Heart right ventricle (tissue), 16 donors: ENCODE data around the gene GFER. TPM values are rescaled to one million over a fixed set of nuclear protein-coding genes. Genes with fewer than 3 reads are reported as not detected.
A peak's percentile ranks its signal among the peaks of the same experiment; 100 is the strongest.

Experiments used
- ATAC-seq, 8 donors: fragments of 200-7000 bp; cut with Tn5 transposase; one replicate each; pipeline ENCODE4 v1.9.1; 2020; ENCODE audit warnings: mild to moderate bottlenecking in 8 of 8, moderate library complexity in 8 of 8, moderate number of reproducible peaks in 1 of 8
- DNase-seq, 2 donors: peaks; one replicate each; pipeline ENCODE4 v3.0.0-alpha.2; 2020
- H3K27ac ChIP-seq, 10 donors: fragments of 200-600 bp; sonication (generic) in 2 of 10; one replicate each; pipeline versions ENCODE4 v1.5.0 to v1.8.0; 2020 to 2022; ENCODE audit warnings: mild to moderate bottlenecking in 3 of 10
- H3K27me3 ChIP-seq, 7 donors: fragments of 200-600 bp; one replicate each; pipeline ENCODE4 v1.8.0; 2021 to 2022; ENCODE audit warnings: mild to moderate bottlenecking in 2 of 7
- H3K36me3 ChIP-seq, 9 donors: fragments of 200-600 bp; sonication (generic) in 1 of 9; one replicate each; pipeline versions ENCODE4 v1.5.0 to v1.8.0; 2020 to 2022; ENCODE audit warnings: mild to moderate bottlenecking in 2 of 9
- H3K4me1 ChIP-seq, 9 donors: fragments of 200-600 bp; sonication (generic) in 1 of 9; one replicate each; pipeline versions ENCODE4 v1.5.0 to v1.8.0; 2020 to 2022; ENCODE audit warnings: mild to moderate bottlenecking in 4 of 9
- H3K4me3 ChIP-seq, 10 donors: fragments of 200-600 bp; sonication (generic) in 2 of 10; one replicate each; pipeline versions ENCODE4 v1.5.0 to v1.8.0; 2020 to 2022; ENCODE audit warnings: mild to moderate bottlenecking in 7 of 10, moderate library complexity in 2 of 10
- H3K9me3 ChIP-seq, 11 donors: fragments of 200-600 bp in 10 of 11; sonication (generic) in 2 of 11; one replicate each; pipeline versions ENCODE4 v1.5.0 to v1.8.0; 2013 to 2022; ENCODE audit warnings: mild to moderate bottlenecking in 2 of 11, control low read depth in 1 of 11, moderate library complexity in 1 of 11
- WGBS, 2 donors: extraction: QIAGEN DNeasy Blood & Tissue Kit; methylation state at CpG; one replicate each; pipeline ENCODE4 v1.1.7; 2013; ENCODE audit warnings: inconsistent platforms in 1 of 2; 5-methylcytosine and 5-hydroxymethylcytosine counted together
- intact Hi-C, 10 donors: fragments of 100-400 bp; cut with DNase I; formaldehyde crosslinking; loops; one replicate each; pipeline versions ENCODE4 v1.11.1 to v1.14.2; 2022
- polyA plus RNA-seq, 2 donors: library from polyadenylated mRNA; stranded (reverse); fragments of 200-250 nt; gene quantifications; one replicate each; pipeline ENCODE4 v1.2.3, GENCODE V29; 2013
- total RNA-seq, 10 donors: library from RNA; stranded (reverse); fragmentation: NEBNext Ultra II Directional in 3 of 10; extraction: Animal tissue kit (Norgen Biotek cat#: 25700) in 3 of 10; gene quantifications; one replicate each; pipeline versions ENCODE4 v1.2.1 to v1.2.4, GENCODE V29; 2021 to 2023
- TF ChIP-seq, protein P1 (sequence below), 9 donors: fragments of 200-600 bp; sonication (generic) in 2 of 9; IDR thresholded peaks; one replicate each; pipeline versions ENCODE4 v1.5.0 to v1.8.0; 2021 to 2022; ENCODE audit warnings: antibody characterized with exemption in 9 of 9, mild to moderate bottlenecking in 5 of 9, moderate library complexity in 1 of 9
- donor health status: Arrhythmogenic right ventricular cardiomyopathy.
- donor health status: ischemic (EF 13 %, LVEDD 7.1; RV severe dilation, severe dysfunction).
- donor health status: healthy with polysubstance abuse.
- donor health status: DM: no; HTN: yes; CAD: no.
- donor health status: DM: no; HTN: no; CAD: no.
- donor health status: ischemic (EF 25% LVEDD 6.9; RV normal size, moderate dysfunction).
- donor health status: ischemic (EF 25% LVEDD 5.7; RV mildly dilated, moderate dysfunction).
- donor health status: healthy.
- donor health status: DM: yes; HTN: yes; CAD: no.
- donor health status: Ischemic cardiomyopathy.
- donor health status: ischemic (EF 35%, LVEDD 5.7; RV mildly dilated, moderate dysfunction).
- donor health status: nonischemic (EF 11% LVEDD 7.7; RV severe dilation, severe dysfunction).
- donor health status: DM: yes; HTN: yes; CAD: no.
- donor health status: PGD.
- donor health status: ischemic (EF 29% LVEDD 5.4; RV normal size, mild dysfunction).
- donor health status: nonischemic (EF 23%, LVEDD 6.1; RV moderate dilation, normal function).

The GFER gene
- total and polyA plus RNA-seq, 12 donors = 14.7 to 65.6 (median 24.8) TPM

DNA sequence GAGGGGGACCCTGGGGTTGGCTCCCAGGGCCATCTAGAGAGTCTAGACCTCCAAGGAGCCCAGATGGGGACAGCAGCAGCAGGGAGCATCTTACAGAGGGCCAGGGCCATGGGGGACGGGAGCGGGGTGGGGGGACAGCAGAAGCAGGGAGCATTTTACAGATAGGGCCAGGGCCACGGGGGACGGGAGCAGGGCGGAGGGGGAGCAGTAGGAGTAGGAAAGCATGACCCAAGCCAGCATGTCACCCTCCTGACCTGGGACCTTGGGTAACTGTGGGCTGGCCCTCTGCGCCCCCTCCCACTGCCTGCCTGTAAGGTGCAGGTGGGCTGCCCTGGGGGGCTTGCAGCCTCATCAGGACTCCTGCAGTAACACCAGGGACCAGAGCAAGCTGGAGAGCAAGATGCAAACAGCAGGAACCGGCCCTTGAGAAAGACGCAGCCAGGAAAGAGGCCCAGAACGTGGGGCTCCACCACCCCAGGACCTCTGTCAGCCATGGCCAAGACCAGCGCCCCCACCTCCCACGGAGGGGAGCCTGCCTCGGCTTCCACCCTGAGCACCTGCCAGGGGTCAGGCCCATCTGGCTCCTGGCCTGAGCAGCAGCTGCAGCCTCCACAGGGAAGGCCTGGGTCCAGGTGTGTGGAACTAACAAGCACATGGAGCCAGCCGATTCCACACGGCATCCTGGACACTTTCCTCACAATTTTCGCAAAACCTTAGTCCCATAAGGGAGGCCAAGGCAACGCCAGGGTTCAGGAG lies 23.3 kb downstream of the GFER start:
- no peak for ATAC-seq
- TF ChIP-seq, protein P1, sequence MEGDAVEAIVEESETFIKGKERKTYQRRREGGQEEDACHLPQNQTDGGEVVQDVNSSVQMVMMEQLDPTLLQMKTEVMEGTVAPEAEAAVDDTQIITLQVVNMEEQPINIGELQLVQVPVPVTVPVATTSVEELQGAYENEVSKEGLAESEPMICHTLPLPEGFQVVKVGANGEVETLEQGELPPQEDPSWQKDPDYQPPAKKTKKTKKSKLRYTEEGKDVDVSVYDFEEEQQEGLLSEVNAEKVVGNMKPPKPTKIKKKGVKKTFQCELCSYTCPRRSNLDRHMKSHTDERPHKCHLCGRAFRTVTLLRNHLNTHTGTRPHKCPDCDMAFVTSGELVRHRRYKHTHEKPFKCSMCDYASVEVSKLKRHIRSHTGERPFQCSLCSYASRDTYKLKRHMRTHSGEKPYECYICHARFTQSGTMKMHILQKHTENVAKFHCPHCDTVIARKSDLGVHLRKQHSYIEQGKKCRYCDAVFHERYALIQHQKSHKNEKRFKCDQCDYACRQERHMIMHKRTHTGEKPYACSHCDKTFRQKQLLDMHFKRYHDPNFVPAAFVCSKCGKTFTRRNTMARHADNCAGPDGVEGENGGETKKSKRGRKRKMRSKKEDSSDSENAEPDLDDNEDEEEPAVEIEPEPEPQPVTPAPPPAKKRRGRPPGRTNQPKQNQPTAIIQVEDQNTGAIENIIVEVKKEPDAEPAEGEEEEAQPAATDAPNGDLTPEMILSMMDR (IDR thresholded peaks at IDR 0.05) = no peak
- 79 to 85% methylated on average over 15 to 16 of the region's 16 CpGs for WGBS, 2 donors
- no peaks in the 10 kb centered on the region for H3K27me3 ChIP-seq
- H3K4me3 ChIP-seq = peak overlapping the region in 2 of 10 donors; percentile 91 to 98
- peaks cover 37 to 69% (median 55%) of the 10 kb centered on the region in 9 donors for H3K4me1 ChIP-seq
- no peaks in the 10 kb centered on the region for H3K9me3 ChIP-seq
- intact Hi-C loops = loop anchor here in 1 of 10 donors (10.0 kb wide), 1 partner anchor 138 kb away; the partner anchor contains the start of gene RAB26
- DNase-seq = no peak
- H3K36me3 ChIP-seq = peaks cover 3 to 28% (median 11%) of the 10 kb centered on the region in 9 donors
- peak overlapping the region in 1 of 10 donors; percentile 94 for H3K27ac ChIP-seq

DNA sequence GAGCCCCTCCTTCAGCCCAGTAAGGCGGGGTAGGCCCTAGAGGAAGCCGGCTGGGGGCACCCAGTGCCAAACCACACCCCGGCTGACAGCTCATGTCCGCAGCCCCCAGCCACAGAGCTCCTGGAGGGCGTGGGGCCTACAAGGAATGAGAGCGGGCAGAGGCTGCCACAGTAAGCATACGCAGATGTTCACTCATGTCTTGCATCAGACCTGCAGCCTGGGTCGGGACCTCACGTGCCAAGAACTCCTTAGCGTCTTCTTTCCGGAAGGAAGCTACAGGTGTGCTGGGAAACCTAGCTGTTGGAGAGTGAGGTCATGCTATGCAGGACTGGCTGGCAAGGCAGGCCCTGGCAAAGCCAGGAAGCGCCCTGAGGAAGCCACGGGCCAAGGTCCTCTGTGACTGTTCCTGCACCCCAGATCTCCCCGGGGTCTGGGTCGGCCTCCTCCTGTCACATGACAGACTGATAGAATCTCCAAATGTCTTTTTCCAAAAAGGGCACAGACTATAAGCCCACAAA lies 24.1 kb downstream of the GFER start:
- Histone ChIP-seq H3K4me1 (peaks cover 37 to 69% (median 55%) of the 10 kb centered on the region in 9 donors), H3K27ac (peak overlapping the region in 3 of 10 donors; percentile 90 to 96 (median 94)), H3K36me3 (peaks cover 0 to 20% (median 4%) of the 10 kb centered on the region in 9 donors), H3K9me3 (no peaks in the 10 kb centered on the region), H3K27me3 (no peaks in the 10 kb centered on the region), H3K4me3 (peak overlapping the region in 9 of 10 donors; percentile 69 to 99 (median 91))
- TF ChIP-seq, protein P1 (IDR thresholded peaks at IDR 0.05) = no peak
- 52 to 59% methylated on average over 15 of the region's 15 CpGs for WGBS, 2 donors
- no peak for ATAC-seq
- intact Hi-C loops = loop anchor here in 1 of 10 donors (10.0 kb wide), 1 partner anchor 137 kb away; the partner anchor contains the start of gene RAB26
- no peak for DNase-seq

DNA sequence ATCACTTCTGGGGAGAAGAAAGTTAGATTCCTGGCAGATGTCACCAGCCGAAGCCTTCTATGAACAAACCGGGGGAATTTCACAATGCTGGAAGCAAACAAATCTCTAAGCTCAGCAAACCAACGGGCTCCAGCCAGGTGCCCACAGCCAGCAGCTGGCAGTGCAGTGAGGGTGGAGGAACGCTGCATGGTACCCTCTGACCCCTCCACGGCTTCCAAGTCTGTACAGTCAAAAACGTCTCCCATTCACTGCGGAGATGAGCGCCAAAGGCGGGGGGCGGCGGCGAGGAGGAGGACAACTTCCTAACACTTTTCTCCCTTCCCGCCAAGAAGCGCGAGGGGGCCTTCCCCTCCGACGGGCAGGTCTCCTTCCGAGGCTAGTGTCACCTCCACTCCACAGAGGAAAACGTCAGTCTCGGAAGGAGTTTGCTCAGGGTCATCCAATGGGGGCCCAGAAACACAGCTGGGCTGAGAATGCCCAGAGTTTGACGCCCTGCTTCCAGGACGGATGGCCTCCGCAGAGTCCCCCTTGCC lies 24.7 kb downstream of the GFER start:
- no peak for ATAC-seq
- Histone ChIP-seq H3K4me3 (peak overlapping the region; percentile 69 to 99 (median 90)), H3K36me3 (peaks cover 0 to 14% (median 0%) of the 10 kb centered on the region in 9 donors), H3K27me3 (no peaks in the 10 kb centered on the region), H3K4me1 (peaks cover 34 to 63% (median 52%) of the 10 kb centered on the region in 9 donors), H3K27ac (peak overlapping the region in 9 of 10 donors; percentile 84 to 96 (median 92)), H3K9me3 (no peaks in the 10 kb centered on the region)
- DNase-seq = no peak
- 5 to 8% methylated on average over 23 of the region's 23 CpGs for WGBS, 2 donors
- TF ChIP-seq, protein P1 (IDR thresholded peaks at IDR 0.05) = no peak
- intact Hi-C loops = loop anchor here in 1 of 10 donors (10.0 kb wide), 1 partner anchor 136 kb away; the partner anchor contains the start of gene RAB26

DNA sequence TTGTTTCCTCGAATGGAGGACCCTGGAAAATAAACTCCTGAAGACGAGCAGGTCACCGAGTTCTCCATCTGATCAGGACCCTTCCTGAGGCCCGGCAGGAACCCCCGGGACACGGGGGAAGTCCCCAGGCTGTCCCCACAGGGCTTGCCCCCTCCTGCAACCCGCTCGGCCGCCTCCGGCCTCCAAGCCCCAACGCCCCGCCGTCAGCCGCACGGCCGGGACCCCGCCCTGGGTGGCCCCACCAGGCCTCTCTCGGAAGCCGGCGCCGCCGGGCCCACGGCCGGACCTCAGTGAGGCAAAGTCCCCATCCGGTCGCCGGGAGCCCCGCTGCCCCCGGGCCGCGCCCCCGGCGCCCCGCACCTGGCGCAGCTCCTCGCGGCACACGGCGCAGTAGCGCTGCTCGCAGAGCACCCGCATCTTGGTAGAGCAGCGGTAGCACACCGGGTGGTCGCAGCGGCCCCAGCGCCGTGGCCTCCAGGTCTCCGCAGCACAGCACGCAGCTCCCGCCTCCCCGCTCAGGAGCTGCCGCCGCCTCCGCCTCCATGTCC lies 25.2 kb downstream of the GFER start:
- DNase-seq (no peak), ATAC-seq (peak in 4 of 8 donors; percentile 2 to 7 (median 4))
- H3K4me1 ChIP-seq = peaks cover 30 to 57% (median 47%) of the 10 kb centered on the region in 9 donors
- 0 to 1% methylated on average over 49 to 55 of the region's 55 CpGs for WGBS, 2 donors
- H3K4me3 ChIP-seq = peak overlapping the region; percentile 69 to 99 (median 90)
- TF ChIP-seq, protein P1 (IDR thresholded peaks at IDR 0.05) = no peak
- no peaks in the 10 kb centered on the region for H3K27me3 ChIP-seq
- intact Hi-C loops = loop anchor here in 1 of 10 donors (10.0 kb wide), 1 partner anchor 136 kb away; the partner anchor contains the start of gene RAB26
- H3K27ac ChIP-seq = peak overlapping the region; percentile 32 to 96 (median 92)
- no peaks in the 10 kb centered on the region for H3K9me3 ChIP-seq
- H3K36me3 ChIP-seq = peaks cover 0 to 14% (median 0%) of the 10 kb centered on the region in 9 donors
